Type B pancreatic cell (in vitro differentiated cells): ENCODE data around the gene MFAP2. TPM values are rescaled to one million over a fixed set of nuclear protein-coding genes. Genes with fewer than 3 reads are reported as not detected.

Experiments
- DNase-seq: peaks from one replicate; pipeline ENCODE4 v3.0.0; 2021; ENCODE audit warnings: mixed read lengths; ENCODE audit not compliant: unreplicated experiment; ENCODE audit errors: extremely low spot score
- H3K27ac Mint-ChIP-seq: 2 replicates; pipeline ENCODE4 v1.8.0; 2021; ENCODE audit warnings: mild to moderate bottlenecking, mixed read lengths
- H3K27me3 Mint-ChIP-seq: 2 replicates; pipeline ENCODE4 v1.8.0; 2021; ENCODE audit warnings: mixed read lengths
- H3K36me3 Mint-ChIP-seq: 2 replicates; pipeline ENCODE4 v1.8.0; 2021; ENCODE audit warnings: mixed read lengths
- H3K4me1 Mint-ChIP-seq: one replicate; pipeline ENCODE4 v1.8.0; 2021; ENCODE audit warnings: mixed read lengths; ENCODE audit not compliant: unreplicated experiment
- H3K4me3 Mint-ChIP-seq: 2 replicates; pipeline ENCODE4 v1.8.0; 2021; ENCODE audit warnings: mild to moderate bottlenecking, mixed read lengths
- H3K9me3 Mint-ChIP-seq: 2 replicates; pipeline ENCODE4 v1.8.0; 2021; ENCODE audit warnings: mixed read lengths
- CTCF ChIP-seq: fragments of 200-600 bp; sonication (generic); conservative IDR thresholded peaks from 2 replicates; pipeline ENCODE4 v1.5.0; 2021; ENCODE audit warnings: antibody characterized with exemption, mild to moderate bottlenecking
- total RNA-seq: library from RNA; stranded (reverse); gene quantifications from 2 replicates; pipeline ENCODE4 v1.2.1, GENCODE V29; 2021; ENCODE audit warnings: low replicate concordance

Gene MFAP2
- total RNA-seq, 1 donor from 2014 or later: 158 TPM

GRCh38 chr1:16969651-16970050 is 10.8 kb downstream of the MFAP2 start:
- Mint-ChIP-seq H3K36me3 (peaks cover 4% of the 10 kb centered on the region), H3K4me3 (no peak overlapping the region), H3K4me1 (peaks cover 11% of the 10 kb centered on the region), H3K9me3 (no peaks in the 10 kb centered on the region), H3K27me3 (no peaks in the 10 kb centered on the region), H3K27ac (peak overlapping the region; percentile 4)
- TF ChIP-seq CTCF: no peak
- DNase-seq: no peak

- Mint-ChIP-seq H3K4me1 (peaks cover 11% of the 10 kb centered on the region), H3K27ac (no peak overlapping the region), H3K4me3 (no peak overlapping the region), H3K36me3 (peaks cover 4% of the 10 kb centered on the region), H3K27me3 (no peaks in the 10 kb centered on the region), H3K9me3 (no peaks in the 10 kb centered on the region)
- DNase-seq: no peak
- no peak for TF ChIP-seq CTCF
These were observed 11.3 kb downstream of the MFAP2 start for GRCh38 chr1:16969057-16969611.

- Mint-ChIP-seq H3K36me3 (peaks cover 4% of the 10 kb centered on the region), H3K27me3 (no peaks in the 10 kb centered on the region), H3K9me3 (no peaks in the 10 kb centered on the region), H3K4me3 (no peak overlapping the region), H3K27ac (peak overlapping the region; percentile 18), H3K4me1 (peaks cover 11% of the 10 kb centered on the region)
- TF ChIP-seq CTCF: no peak
- no peak for DNase-seq
These were observed 12.0 kb downstream of the MFAP2 start for GRCh38 chr1:16968372-16968771.

- Mint-ChIP-seq H3K4me3 (no peak overlapping the region), H3K9me3 (no peaks in the 10 kb centered on the region), H3K27me3 (no peaks in the 10 kb centered on the region), H3K27ac (no peak overlapping the region), H3K36me3 (peaks cover 4% of the 10 kb centered on the region), H3K4me1 (peaks cover 10% of the 10 kb centered on the region)
- TF ChIP-seq CTCF: no peak
- no peak for DNase-seq
These were observed 12.5 kb downstream of the MFAP2 start for GRCh38 chr1:16967962-16968361.

GRCh38 chr1:16967095-16967575 is 13.3 kb downstream of the MFAP2 start:
- Mint-ChIP-seq H3K4me3 (no peak overlapping the region), H3K36me3 (peaks cover 4% of the 10 kb centered on the region), H3K4me1 (peaks cover 4% of the 10 kb centered on the region), H3K27ac (no peak overlapping the region), H3K9me3 (no peaks in the 10 kb centered on the region), H3K27me3 (no peaks in the 10 kb centered on the region)
- no peak for TF ChIP-seq CTCF
- DNase-seq: no peak
